NCI-H1417 (cell line): ENCODE results near the gene TPSB2.
A peak's percentile ranks its signal among the peaks of the same experiment; 100 is the strongest.

Source experiments
- DNase-seq, 3 experiments: peaks; one replicate each; lab custom pipeline; 2025; lab: John Stamatoyannopoulos, UW

The TPSB2 gene

GRCh38 chr16:1220098-1220728 is 9.8 kb downstream of the TPSB2 start:
- no peak for DNase-seq

GRCh38 chr16:1218930-1219611 is 10.9 kb downstream of the TPSB2 start:
- DNase-seq, result no peak

- no peak for DNase-seq
Observed at GRCh38 chr16:1218061-1218929, 11.7 kb downstream of the TPSB2 start.

GRCh38 chr16:1217526-1217925 is 12.5 kb downstream of the TPSB2 start:
- DNase-seq, result no peak

- DNase-seq, result no peak
Observed at GRCh38 chr16:1216681-1217400, 13.1 kb downstream of the TPSB2 start.

GRCh38 chr16:1216296-1216619 is 13.7 kb downstream of the TPSB2 start:
- peak in 1 of 3 experiments; percentile 33 for DNase-seq

- no peak for DNase-seq
Observed at GRCh38 chr16:1215574-1216295, 14.2 kb downstream of the TPSB2 start.

GRCh38 chr16:1214719-1215118 is 15.3 kb downstream of the TPSB2 start:
- DNase-seq, result no peak

- no peak for DNase-seq
Observed at GRCh38 chr16:1213796-1214372, 16.1 kb downstream of the TPSB2 start.

GRCh38 chr16:1213231-1213630 is 16.8 kb downstream of the TPSB2 start:
- no peak for DNase-seq

- no peak for DNase-seq
Observed at GRCh38 chr16:1212616-1213194, 17.3 kb downstream of the TPSB2 start.

- DNase-seq, result no peak
Observed at GRCh38 chr16:1211451-1212268, 18.3 kb downstream of the TPSB2 start.

GRCh38 chr16:1210461-1210860 is 19.5 kb downstream of the TPSB2 start:
- DNase-seq, result no peak

GRCh38 chr16:1209081-1209480 is 20.9 kb downstream of the TPSB2 start:
- DNase-seq, result no peak

- DNase-seq, result no peak
Observed at GRCh38 chr16:1208239-1208830, 21.6 kb downstream of the TPSB2 start.

- no peak for DNase-seq
Observed at GRCh38 chr16:1206786-1207185, 23.2 kb downstream of the TPSB2 start.

GRCh38 chr16:1206326-1206725 is 23.7 kb downstream of the TPSB2 start:
- DNase-seq, result no peak

GRCh38 chr16:1204933-1205332 is 25.1 kb downstream of the TPSB2 start:
- no peak for DNase-seq

GRCh38 chr16:1202274-1202673 is 27.7 kb downstream of the TPSB2 start:
- DNase-seq, result no peak

GRCh38 chr16:1201444-1201843 is 28.5 kb downstream of the TPSB2 start:
- no peak for DNase-seq
